IPS DF 19.7 (cell line): ENCODE results near the gene MFGE8.

Experiments
- DNase-seq: peaks from one replicate; pipeline ENCODE4 v3.0.0-alpha.2; 2013; ENCODE audit warnings: low read depth, low spot score

MFGE8 gene

DNA sequence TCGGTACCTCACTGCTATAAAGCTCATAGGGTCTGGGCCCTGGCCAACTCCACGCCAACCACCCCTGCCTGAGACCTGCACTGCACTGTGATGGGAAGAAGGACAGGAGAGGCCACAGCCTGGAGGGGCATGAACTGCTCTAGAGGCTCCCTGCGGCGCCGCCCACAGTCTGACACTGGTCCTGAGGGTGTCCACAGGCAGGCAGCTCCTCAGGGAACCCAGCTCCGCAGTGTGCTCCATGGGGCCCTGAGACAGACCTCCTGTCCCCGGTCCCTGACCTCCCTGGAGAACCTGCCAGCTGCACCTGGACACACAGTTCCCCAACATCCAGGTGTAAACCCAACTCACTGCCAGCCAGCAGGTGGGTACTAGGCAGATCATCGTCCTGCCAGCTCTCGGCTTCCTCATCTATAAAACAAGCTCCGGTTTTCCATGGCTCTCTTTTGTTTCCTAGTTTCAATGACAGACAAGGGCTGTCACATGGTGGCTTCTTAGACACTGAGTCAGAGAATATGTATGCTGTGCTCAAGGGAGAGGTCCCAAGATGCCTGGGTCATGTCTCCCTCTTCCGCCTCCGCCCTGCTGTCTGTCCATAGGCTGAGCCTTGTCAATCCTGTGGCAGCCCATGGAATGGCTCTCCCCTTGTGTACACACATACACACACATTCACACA lies 12.7 kb downstream of the MFGE8 start:
- DNase-seq, result no peak

DNA sequence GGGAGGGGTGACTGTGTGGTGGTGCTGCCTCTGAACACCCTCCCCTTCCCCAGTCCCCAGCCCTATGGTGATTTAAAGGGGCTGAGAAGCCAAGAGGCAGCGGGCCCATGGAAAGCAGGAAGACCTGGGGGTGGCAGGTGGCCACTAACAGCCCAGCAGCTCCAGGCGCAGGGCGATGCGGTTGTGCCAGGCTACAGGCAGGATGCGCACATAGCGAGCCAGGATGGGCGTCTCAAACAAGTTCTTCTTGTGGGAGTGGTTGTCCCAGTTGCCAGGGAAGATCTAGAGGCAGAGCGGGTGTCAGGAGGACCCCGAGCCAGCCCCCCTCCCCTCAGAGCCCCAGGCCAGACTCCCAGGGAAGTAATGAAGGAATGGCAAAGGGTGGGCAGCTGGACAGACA lies 13.9 kb downstream of the MFGE8 start:
- DNase-seq, result no peak

DNA sequence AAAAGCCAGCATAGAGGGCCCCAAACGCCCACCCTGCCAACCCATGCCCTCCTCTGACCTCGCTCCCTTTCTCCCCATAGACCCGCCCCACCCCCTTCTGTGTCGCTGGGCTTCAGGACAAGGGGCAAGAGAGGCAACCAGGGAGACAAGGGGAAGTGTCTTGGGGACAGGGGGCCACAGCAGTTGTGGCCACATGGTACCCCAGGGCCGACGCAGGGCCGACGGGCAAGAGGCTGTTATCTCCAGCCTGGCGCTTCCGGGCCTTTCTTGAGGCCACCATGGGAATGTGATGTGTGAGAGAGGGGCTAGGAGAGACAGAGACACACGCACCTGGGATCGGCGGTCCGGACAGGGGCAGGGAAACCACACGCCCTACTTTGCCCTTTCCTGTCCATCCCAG lies 14.4 kb downstream of the MFGE8 start:
- no peak for DNase-seq

DNA sequence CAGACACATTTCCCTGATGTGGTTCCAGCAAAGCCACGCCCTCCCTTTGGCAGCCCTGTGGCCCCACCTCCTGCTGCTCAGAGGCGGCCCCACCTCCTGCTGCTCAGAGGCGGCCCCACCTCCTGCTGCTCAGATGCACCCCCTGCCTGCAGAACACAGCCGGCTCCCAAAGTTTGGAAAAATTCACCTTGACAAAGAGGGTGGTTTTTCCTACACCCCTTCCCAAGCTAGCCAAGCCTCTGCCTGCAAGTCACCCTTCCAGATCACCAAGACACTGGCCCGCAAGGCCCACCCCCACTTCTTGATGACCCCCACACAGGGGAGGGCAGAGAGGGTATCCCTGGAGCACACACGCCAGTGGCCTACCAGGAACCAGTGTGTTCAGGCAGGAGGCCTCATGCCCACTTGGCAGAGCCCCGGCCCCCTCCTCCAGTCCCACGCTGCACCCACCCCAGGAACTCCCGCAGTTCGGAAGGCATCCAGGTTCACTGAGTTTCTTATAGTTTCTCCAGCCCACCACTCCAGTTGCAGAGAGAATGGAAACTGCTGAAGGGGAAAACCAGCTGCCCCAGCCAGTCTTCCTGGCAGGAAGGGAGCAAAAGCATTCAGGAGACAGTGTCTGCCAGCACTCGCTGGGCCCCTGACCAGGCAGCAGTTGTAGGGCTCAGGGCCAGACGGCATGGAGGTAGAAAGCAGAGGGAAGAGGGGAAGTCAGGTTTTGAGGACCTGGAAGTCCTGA lies 15.6 kb downstream of the MFGE8 start:
- DNase-seq, result no peak

DNA sequence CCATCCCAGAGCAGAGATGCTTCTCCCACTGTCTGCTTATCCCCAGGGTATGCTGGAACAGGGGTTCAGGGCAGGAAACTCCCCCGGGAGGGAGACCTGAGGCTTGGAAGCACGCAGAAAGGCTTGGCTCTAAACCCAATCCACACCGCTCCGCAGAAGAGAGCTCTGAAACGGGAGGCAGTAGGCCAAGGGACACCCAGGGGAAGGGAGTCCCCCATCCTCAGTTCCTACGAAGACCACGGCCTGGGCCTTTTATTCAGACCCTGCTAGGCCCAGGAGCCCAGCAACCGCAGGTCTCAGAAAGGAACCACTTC lies 16.1 kb downstream of the MFGE8 start:
- no peak for DNase-seq

DNA sequence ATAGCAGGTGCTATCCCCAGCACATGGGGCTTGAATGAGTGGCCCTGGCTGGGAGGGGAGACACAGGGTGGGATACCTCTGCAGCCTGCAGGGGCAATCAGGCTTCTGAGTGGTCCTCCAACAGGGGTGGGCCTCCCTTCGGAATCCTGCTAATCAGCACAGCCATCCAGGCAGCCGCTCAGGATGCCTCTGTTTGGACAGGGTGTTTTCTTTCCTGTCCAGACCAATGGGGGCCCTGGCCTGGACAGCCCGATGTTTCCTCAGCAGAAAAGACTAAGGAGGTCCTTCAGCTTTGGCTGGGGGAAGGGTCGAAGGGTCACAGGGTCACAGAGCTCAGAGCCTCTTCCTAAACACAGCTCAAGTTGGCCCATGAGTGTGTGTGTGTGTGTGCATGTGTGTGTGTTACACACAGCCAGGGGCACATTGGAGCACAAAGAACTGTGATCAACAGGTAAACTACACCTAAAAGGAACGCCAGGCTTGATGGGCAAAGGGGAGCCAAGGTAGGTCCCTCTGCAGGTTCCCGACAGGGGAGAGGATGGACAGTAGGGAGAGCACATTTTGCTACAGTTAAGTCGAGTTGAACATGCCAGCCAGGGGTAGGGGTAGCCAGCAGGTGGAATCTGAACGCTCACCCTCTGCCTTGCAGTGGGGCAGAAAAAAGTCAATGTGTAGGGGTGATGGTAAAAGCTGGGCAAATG lies 16.7 kb downstream of the MFGE8 start:
- DNase-seq, result no peak

DNA sequence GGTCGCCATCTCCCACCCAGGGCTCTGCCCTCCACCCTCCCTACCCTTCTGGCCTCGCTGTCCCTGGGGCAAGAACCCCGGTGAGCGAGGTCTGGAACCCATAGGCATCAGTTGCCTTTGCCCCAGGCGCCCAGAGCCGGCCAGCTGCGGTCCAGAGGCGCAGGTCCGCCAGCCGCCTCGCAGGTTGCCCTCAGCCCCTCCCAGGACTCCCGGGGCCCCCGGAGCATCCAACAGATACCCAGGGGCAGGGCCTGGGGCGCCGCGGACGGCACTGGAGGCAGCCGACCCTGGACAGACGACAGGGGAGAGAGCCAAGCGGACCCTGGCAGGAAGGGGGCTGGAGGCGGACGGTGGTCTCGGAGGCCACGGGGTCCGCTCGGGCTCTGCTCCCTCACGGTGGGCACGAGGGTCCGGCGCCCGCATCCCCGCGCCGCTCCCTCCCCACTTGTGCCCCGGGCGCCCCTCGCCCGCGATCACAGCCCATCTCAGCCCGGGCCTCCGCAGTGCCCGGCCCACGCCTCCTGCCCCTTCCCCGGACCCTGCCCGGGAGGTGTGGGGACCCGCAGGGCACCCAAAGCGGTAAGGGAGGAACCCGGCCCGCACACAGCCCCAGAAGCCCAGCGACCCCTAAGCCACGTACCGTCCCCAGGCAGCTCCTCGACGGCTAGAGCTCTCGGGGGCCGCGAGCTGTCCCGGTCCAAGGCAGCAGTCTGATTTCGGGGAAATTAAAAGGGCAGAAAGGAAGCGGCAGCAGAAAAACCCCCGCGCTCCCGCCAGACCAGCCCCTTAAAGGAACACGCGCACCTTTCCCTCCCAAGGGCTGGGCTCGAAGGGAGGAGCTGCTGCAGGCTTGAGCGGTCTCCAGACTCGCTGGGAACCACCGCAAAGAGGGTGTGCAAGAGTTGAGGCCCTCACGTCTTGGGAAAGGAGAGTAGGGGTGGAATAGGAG lies 18.1 kb downstream of the MFGE8 start, which contains the start of gene HAPLN3:
HAPLN3 (minus strand) TSS at position 726 of the 949 bp plus-strand sequence. CDS start 8,246 bp downstream, outside the sequence.
- DNase-seq, result no peak

DNA sequence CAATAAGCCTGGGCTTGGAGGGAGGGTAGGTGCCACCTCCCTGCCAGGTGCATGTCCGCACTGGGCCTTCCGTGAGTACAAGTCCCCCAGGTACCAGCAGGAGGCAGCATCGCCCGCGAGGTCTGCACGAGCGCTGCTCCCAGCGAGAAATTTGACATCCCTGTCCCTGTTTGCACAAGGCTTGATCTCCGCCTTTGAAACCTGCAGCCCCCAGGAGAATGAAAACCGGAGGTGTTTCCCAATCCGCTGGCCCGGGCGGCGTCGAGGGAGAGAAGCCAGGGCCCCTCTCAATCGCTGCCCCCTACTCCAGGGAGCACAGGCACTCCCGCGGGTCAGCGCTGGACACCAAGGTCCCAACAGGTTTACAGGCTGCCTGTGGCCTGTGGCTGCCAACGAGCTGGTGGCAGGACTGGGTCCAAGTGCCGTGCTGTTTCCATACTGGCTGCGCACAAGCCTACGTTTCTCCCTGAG lies 18.8 kb downstream of the MFGE8 start:
- no peak for DNase-seq

DNA sequence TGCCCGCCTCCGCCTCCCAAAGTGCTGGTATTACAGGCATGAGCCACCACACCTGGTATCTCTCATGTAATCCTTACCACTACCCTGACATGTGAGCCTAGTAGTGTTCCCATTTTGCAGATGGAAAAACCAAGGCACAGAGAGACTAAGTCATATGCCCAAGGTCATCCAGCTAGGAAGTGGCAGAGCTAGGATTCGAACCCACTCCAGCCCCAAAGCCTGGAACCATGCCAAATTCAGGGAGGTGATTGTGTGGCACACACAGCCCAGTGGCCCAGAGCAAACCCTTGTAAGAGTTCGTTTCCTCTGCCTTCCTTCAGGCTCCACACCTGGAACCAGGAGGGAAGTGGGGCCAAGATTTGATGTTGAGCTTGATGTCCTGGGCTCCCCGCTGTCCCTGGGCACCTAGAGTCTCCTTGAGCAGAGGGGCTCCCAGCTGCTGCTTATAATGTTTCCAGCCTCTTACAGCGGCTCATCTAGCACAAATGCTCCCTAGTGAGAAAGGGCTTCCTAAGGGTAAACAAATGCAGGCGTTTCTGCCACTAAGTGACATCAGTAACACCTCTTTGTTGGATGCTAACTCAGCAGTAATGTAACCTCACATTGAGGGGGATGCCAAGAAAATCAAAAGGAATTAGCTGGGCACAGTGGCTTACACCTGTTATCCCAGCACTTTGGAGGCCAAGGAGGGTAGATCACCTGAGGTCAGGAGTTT lies 21.5 kb downstream of the MFGE8 start:
- DNase-seq, result no peak

DNA sequence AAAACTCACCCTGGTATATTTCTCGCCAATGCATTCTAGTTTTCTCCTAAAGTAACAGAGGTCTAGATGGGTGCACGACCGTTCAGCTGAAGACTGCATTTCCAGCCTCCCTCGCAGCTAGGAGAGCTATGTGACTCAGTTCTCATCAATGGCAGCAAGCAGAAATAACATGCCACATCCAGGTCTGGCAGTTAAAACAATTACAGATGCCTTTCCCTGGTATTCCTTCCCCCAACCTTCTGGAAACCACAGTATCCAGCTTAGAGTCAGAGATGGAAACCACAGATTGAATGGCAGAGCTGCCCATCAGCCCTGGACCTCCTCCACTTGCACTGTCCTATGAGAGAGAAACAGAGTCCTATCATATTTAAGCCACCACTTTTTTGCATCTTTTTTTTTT lies 22.7 kb downstream of the MFGE8 start:
- no peak for DNase-seq

DNA sequence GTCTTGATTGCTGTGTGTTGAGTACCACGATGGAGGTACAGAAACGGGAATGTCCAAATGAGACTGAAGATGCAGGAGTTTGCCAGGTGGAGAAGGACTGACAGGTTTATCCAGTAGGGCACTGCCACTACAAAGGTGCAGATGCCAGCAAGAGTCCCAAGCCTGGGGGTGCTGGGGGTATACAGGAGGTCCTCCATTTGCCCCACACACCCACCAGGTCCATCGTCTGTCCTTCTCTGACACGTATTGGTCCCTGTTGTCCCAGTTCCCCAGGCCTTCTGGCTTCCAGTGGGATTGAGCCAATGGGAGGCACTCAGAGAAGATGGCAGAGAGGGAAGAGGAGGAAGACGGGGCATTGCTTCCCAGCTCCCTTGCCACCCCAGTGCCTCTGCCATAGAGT lies 24.5 kb downstream of the MFGE8 start:
- DNase-seq, result no peak

DNA sequence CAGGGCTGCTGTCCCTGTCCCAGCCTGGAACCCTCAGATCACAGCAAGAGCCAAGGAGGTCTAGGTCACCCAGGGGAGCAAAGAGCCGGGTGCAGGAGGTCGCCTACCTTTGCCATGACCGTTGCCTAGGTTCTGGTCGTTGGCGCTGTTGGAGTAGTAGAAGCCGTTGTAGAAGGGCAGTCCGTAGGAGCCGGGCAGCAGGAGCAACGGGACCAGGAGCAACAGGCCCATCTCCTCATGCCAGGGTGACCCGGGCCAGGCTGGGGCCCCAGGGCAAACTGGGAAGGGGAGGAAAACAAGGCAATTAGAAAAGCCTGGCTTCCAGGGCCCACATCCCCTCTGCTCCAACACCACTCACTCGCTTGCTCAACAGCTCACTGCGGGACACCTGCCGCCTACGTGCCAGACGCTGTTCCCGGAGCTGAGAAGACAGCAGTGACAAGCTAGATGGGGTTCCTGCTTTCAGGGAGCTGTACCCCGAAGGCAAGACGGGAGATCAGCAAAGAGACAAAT lies 26.1 kb downstream of the MFGE8 start:
- DNase-seq, result no peak

DNA sequence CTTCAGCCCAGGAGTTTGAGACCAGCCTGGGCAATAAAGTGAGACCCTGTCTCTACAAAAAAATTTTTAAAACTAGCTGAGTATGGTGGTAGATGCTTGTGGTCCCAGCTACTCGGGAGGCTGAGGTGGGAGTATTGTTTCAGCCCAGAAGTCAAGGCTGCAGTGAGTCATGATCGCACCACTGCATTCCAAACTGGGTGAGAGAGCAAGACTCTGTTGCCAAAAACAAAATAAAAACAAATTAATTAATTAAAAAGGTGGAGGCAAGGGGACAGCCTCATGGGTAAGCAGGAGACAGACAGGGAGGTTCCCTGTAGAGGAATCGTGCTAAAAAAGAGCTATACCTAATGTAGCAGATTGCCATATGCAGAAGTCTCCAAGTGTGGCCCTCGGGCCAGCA lies 30.4 kb downstream of the MFGE8 start:
- DNase-seq, result no peak

DNA sequence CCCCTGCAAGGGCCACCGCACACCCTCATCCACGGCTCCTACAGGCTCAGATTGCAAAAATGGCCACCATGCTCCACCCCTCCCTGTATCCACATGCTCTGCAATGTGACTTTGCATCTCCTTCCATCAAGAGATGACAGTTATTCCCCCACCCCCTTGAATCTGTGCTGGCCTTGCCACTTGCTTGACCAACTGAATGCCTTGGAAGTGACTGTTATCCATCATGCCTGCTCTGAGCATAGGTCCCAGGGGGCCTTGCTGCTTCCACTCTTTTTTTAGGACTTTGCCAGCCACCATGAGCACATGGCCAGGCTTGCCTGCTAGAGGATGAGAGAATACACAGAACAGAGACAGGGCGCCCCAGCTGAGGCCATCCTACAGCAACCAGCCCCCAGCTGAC lies 31.4 kb downstream of the MFGE8 start:
- no peak for DNase-seq

DNA sequence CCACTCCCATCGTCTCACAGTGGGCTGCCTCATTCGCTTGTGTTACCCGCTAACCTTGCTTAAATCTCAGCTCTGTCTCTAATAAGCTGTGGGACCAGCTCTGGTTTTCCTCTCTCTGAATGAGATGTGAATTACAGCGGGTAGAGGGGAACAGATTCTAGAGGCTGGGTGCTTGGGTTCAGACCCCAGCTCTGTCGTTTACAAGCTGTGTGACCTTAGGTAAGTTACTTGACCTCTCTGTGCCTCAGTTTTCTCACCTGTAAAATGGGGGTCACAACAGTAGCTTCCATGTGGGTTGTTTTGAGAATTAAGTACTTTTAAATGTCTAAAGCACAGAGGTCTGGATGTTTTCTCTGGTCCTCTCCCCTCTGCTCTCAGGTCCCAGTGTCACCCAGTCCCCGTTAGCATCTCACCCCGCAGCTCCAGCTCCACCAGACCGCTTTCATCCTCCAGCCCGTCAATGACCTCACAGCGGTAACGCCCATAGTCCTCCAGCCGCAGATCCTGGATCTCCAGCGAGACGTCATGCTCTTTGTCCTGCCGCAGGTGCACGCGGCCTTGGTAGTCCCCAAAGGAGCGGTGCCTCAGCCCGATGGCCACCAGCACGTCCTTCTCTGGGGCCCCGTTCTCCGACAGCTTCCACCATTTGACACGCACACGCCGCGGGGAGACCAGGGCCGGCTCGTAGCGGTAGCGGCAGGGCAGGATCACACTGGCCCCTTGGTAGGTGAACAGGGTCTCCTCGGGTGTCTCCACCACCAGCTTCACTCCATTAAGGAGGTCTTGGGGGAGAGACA lies 32.0 kb downstream of the MFGE8 start:
- DNase-seq, result no peak

DNA sequence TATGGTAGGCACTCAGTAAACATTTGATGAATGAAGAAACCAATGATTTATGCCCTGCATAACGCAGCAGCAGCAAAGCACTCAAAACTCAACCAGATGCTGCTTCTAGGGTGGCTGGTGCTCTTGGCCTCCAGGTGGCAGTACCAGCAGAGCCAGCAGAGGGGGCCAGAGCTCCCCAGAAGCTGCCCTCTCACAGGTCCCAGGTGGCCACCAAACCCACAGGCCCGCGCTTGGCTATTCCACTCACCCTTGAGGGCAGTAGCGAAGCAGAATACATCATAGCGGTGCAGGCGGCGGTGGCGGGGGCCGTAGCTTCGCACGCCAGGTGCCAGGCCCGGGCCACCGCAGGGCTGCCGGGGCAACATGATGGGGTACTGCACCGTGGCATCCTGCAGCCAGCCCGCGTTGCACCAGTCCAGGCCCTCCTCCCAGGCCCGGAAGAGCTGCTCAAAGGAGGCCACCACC lies 34.4 kb downstream of the MFGE8 start:
- no peak for DNase-seq

DNA sequence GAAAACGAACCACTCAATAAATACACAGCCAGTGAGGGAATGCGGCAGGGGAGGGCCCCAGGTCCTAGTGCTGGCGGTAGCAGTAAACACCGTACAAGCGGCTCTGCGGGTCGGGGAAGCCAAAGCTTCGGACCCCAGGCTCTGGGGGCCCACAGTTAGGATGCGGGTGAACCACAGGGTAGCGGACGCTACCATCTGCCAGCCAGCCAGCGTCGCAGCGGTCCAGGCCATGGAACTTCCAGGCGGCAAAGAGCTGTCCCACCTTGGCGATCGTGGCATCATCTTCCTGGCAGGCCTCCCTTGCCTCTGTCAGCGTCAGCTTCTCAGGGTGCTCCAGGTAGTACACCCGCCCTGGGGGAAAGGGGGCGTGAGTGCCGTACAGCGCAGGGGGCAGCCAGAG lies 35.3 kb downstream of the MFGE8 start:
- no peak for DNase-seq

DNA sequence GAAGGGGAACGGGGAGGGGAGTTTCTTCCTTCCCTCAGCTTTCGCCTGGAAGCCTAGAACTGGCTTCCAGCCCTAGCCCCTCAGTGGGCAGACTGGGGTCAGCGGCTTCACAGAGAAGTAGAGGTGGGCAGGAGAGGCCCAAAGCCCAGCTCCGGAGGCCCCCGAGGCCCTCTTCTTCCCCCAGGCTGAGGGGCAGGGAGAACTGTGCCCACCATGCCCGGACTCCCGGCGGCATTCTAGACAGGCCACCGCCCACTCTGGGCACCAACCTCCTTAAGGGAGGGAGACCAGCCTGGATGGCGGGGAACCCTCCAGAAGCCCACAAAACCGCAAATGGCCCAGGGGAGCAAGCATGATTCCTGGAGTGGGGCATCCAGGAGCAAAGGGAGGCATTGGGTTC lies 35.8 kb downstream of the MFGE8 start:
- DNase-seq, result no peak

DNA sequence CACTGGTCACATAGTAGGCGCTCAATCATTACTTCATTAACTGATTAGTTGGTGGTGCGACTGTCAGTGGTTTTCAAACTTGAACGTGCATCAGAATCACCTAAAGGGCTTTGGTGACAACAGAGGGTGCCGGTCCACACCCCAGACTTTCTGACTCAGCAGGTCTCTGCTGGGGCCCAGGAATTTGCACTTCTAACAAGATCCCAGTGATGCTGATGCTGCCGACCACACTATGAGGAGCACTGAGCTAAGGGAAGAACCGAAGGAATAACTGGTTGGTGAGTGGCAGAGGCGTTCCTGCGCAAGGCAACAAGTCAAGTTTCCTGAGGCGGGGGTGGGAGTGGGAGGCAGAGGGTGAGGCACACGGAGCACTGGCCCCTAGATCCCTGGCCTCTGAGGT lies 36.6 kb downstream of the MFGE8 start:
- DNase-seq, result no peak

DNA sequence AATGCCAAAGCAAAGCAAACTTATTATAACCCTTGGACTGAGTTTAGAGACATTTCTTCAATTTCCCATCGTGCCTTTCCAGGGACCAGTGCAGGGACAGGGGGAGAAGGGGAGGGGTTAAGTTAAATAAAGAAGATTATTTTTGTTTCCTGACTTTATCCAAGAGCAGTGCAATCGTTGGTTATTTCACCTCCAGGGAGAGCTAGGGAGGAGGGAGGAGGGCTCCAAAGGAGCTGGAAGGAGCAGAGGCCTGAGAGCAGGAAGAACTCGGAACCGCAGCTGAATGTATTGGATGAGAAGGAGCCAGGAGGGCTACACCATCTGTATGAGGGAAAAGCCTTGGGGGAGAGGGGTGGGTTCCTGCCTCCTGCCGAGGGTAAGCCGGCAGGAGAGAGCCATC lies 38.5 kb downstream of the MFGE8 start:
- no peak for DNase-seq
